Trophoblast cell (in vitro differentiated cells and primary cell): Measurements from ENCODE around the gene DDX49.

ENCODE experiments used
- DNase-seq, 2 donors: peaks; one replicate each; pipeline ENCODE4 v3.0.0-alpha.2; 2016
- H2AFZ ChIP-seq: 2 replicates; pipeline ENCODE4 v1.6.1; 2013; ENCODE audit warnings: low read length, moderate library complexity, mild to moderate bottlenecking; ENCODE audit not compliant: insufficient read depth, poor library complexity
- H2AK5ac ChIP-seq: 2 replicates; pipeline ENCODE4 v1.6.1; 2013; ENCODE audit warnings: mild to moderate bottlenecking, low read length
- H2BK120ac ChIP-seq: 2 replicates; pipeline ENCODE4 v1.6.1; 2013; ENCODE audit warnings: low read length, mild to moderate bottlenecking, moderate library complexity; ENCODE audit not compliant: insufficient read depth, poor library complexity
- H2BK12ac ChIP-seq: 2 replicates; pipeline ENCODE4 v1.6.1; 2013; ENCODE audit warnings: mild to moderate bottlenecking, low read length, moderate library complexity
- H2BK5ac ChIP-seq: 2 replicates; pipeline ENCODE4 v1.6.1; 2013; ENCODE audit warnings: low read length, low read depth, moderate library complexity, mild to moderate bottlenecking; ENCODE audit not compliant: poor library complexity
- H3K14ac ChIP-seq: 2 replicates; pipeline ENCODE4 v1.6.1; 2013; ENCODE audit warnings: mild to moderate bottlenecking, low read length
- H3K18ac ChIP-seq: 2 replicates; pipeline ENCODE4 v1.6.1; 2013; ENCODE audit warnings: mild to moderate bottlenecking, low read length
- H3K23ac ChIP-seq: 2 replicates; pipeline ENCODE4 v1.6.1; 2013; ENCODE audit warnings: low read length
- H3K27ac ChIP-seq: 2 replicates; pipeline ENCODE4 v1.5.1; 2013; ENCODE audit warnings: low read depth, mild to moderate bottlenecking, inconsistent platforms, low read length, moderate library complexity
- H3K27me3 ChIP-seq: 2 replicates; pipeline ENCODE4 v1.6.1; 2013; ENCODE audit warnings: inconsistent platforms, mild to moderate bottlenecking, low read length, moderate library complexity; ENCODE audit not compliant: insufficient read depth
- H3K36me3 ChIP-seq, 2 experiments: 1 replicate in 1 of 2; 2 replicates in 1 of 2; pipeline ENCODE4 v1.6.1; 2013; ENCODE audit warnings: low read length in 2 of 2, mild to moderate bottlenecking in 2 of 2, moderate library complexity in 1 of 2; ENCODE audit not compliant: insufficient read depth in 2 of 2, control insufficient read depth in 1 of 2
- H3K4ac ChIP-seq: 2 replicates; pipeline ENCODE4 v1.6.1; 2013; ENCODE audit warnings: low read depth, mild to moderate bottlenecking, low read length, moderate library complexity
- H3K4me1 ChIP-seq, 2 experiments: 1 replicate in 1 of 2; 2 replicates in 1 of 2; pipeline ENCODE4 v1.6.1; 2013; ENCODE audit warnings: low read length in 2 of 2, mild to moderate bottlenecking in 2 of 2, moderate library complexity in 1 of 2; ENCODE audit not compliant: insufficient read depth in 2 of 2, control insufficient read depth in 1 of 2
- H3K4me2 ChIP-seq: 2 replicates; pipeline ENCODE4 v1.6.1; 2013; ENCODE audit warnings: inconsistent platforms, mild to moderate bottlenecking, low read length, moderate library complexity
- H3K4me3 ChIP-seq: 2 replicates; pipeline ENCODE4 v1.5.1; 2013; ENCODE audit warnings: mild to moderate bottlenecking, low read depth, low read length, inconsistent platforms
- H3K79me1 ChIP-seq: one replicate; pipeline ENCODE4 v1.6.1; 2013; ENCODE audit warnings: low read length
- H3K79me2 ChIP-seq: 2 replicates; pipeline ENCODE4 v1.6.1; 2013; ENCODE audit warnings: low read length, mild to moderate bottlenecking; ENCODE audit not compliant: control insufficient read depth, insufficient read depth, poor library complexity
- H3K9ac ChIP-seq: 2 replicates; pipeline ENCODE4 v1.6.1; 2013; ENCODE audit warnings: mild to moderate bottlenecking, low read length
- H3K9me3 ChIP-seq: 2 replicates; pipeline ENCODE4 v1.6.1; 2013; ENCODE audit warnings: low read depth, mild to moderate bottlenecking, control low read depth, inconsistent platforms, low read length; ENCODE audit not compliant: insufficient read depth
- H4K12ac ChIP-seq: 2 replicates; pipeline ENCODE4 v1.6.1; 2013; ENCODE audit warnings: low read depth, mild to moderate bottlenecking, low read length, moderate library complexity
- H4K8ac ChIP-seq: 2 replicates; pipeline ENCODE4 v1.6.1; 2013; ENCODE audit warnings: low read depth, mild to moderate bottlenecking, low read length, moderate library complexity
- H4K91ac ChIP-seq: one replicate; pipeline ENCODE4 v1.6.1; 2013; ENCODE audit warnings: low read depth, mild to moderate bottlenecking, low read length, moderate library complexity
- WGBS: extraction: QIAGEN DNeasy Blood & Tissue Kit; methylation state at CpG from one replicate; pipeline ENCODE4 v1.1.7; 2013; ENCODE audit warnings: missing lambda C conversion rate; ENCODE audit not compliant: insufficient read length, insufficient coverage; ENCODE audit errors: extremely low coverage; 5-methylcytosine and 5-hydroxymethylcytosine counted together

DDX49 gene

DNA sequence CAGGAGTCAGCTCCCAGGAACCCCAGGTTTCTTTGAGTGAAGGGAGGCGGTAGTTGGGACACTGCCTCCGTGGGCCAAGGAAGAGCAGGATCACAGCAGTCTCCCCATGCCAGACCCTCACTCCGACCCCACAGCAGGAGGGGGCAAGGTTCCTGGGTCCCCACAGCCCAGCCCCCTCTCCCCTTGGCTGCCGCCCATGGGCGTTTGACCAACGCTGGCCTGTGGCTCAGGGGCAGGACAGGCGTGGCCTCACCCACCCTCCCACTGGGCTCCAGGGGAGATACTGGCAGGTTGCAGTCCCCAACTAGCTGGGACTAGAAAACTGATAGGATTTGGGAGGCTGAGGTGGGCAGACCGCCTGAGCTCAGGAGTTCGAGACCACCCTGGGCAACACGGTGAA is 9.5 kb upstream of the DDX49 start:
- no peak overlapping the region for H3K18ac ChIP-seq
- peaks cover 2% of the 10 kb centered on the region for H3K79me2 ChIP-seq
- H2BK120ac ChIP-seq = no peak overlapping the region
- H3K9ac ChIP-seq = no peak overlapping the region
- H4K12ac ChIP-seq = no peak overlapping the region
- H2BK5ac ChIP-seq = no peak overlapping the region
- H3K4ac ChIP-seq = no peak overlapping the region
- H2BK12ac ChIP-seq = no peak overlapping the region
- no peaks in the 10 kb centered on the region for H3K79me1 ChIP-seq
- no peak overlapping the region for H2AFZ ChIP-seq
- no CpG with 5 or more reads among the region's 10 CpGs for WGBS
- no peak overlapping the region for H3K14ac ChIP-seq
- H3K23ac ChIP-seq = no peak overlapping the region
- no peak overlapping the region for H3K4me3 ChIP-seq
- peaks cover 75 to 78% of the 10 kb centered on the region in 2 experiments for H3K36me3 ChIP-seq
- H4K8ac ChIP-seq = no peak overlapping the region
- no peak for DNase-seq
- no peak overlapping the region for H2AK5ac ChIP-seq
- no peak overlapping the region for H3K4me2 ChIP-seq
- H4K91ac ChIP-seq = no peak overlapping the region
- H3K27ac ChIP-seq = no peak overlapping the region
- no peaks in the 10 kb centered on the region for H3K27me3 ChIP-seq
- H3K9me3 ChIP-seq = no peaks in the 10 kb centered on the region
- H3K4me1 ChIP-seq = no peaks in the 10 kb centered on the region

DNA sequence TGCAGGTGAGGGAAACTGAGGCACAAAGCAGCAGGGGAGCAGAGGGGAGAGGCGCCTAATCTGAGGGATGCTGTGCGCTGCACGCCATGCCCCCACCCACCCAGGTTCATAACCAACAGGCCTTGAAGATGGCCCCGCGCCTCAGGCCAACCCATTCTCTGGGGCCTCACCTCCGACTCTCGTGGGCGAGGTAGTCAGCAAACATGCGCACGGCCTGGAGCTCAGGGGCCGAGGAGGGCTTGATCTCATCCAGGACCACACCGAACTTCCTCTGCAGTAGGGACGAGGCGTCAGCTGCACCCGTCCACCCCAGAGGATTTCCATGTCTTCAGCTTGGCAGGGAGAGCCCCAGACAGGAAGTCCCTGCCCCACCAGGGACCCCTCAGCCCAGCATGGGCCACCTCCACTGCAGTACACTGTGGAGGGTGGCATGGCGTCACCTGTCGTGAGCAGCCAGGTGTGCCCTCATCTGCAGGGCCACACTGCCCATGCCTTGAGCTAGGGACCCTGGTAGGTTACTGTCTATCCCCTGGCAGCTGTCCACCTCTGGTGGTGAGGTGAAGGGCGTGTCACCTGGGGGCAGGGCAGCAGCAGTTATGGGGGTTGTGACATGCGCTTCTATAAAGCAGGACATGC is 8.6 kb upstream of the DDX49 start:
- Histone ChIP-seq H3K79me1 (no peaks in the 10 kb centered on the region), H2AK5ac (no peak overlapping the region), H2BK120ac (no peak overlapping the region), H3K4me1 (no peaks in the 10 kb centered on the region), H2BK12ac (no peak overlapping the region), H4K91ac (no peak overlapping the region), H3K23ac (no peak overlapping the region), H3K27ac (no peak overlapping the region), H3K79me2 (peaks cover 2% of the 10 kb centered on the region), H3K14ac (no peak overlapping the region), H3K9ac (peak overlapping the region; percentile 25), H2AFZ (no peak overlapping the region), H4K12ac (no peak overlapping the region), H2BK5ac (no peak overlapping the region), H3K4me2 (no peak overlapping the region), H3K9me3 (no peaks in the 10 kb centered on the region), H4K8ac (no peak overlapping the region), H3K4me3 (no peak overlapping the region), H3K27me3 (no peaks in the 10 kb centered on the region), H3K18ac (no peak overlapping the region), H3K36me3 (peaks cover 73 to 77% of the 10 kb centered on the region in 2 experiments), H3K4ac (no peak overlapping the region)
- WGBS = no CpG with 5 or more reads among the region's 19 CpGs
- no peak for DNase-seq

DNA sequence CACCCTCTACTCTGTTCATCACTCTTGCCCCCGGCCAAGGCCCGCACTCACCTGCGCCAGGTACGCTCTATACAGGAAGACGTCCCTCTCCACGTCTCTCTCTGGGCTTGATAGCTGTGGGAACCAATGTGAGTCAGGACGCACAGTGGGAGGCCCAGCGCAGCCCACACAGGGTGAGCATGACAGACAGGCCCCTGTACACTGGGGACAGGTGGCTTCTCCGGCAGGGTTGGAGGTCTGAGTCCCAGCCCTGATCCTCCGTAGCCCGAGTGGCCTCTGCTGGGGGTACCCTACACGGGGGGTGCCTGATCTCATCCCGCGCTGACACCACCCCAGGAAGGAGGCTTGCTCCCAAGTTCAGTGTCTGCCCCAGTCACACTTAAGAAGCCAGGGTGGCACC is 6.6 kb upstream of the DDX49 start:
- no CpG with 5 or more reads among the region's 14 CpGs for WGBS
- Histone ChIP-seq H3K27me3 (no peaks in the 10 kb centered on the region), H3K36me3 (peaks cover 53 to 57% of the 10 kb centered on the region in 2 experiments), H3K18ac (no peak overlapping the region), H3K4ac (no peak overlapping the region), H4K8ac (no peak overlapping the region), H3K4me1 (no peaks in the 10 kb centered on the region), H2AFZ (no peak overlapping the region), H3K23ac (no peak overlapping the region), H3K14ac (no peak overlapping the region), H3K4me3 (no peak overlapping the region), H4K12ac (no peak overlapping the region), H3K9me3 (no peaks in the 10 kb centered on the region), H4K91ac (no peak overlapping the region), H3K79me1 (no peaks in the 10 kb centered on the region), H3K9ac (no peak overlapping the region), H2BK120ac (no peak overlapping the region), H3K27ac (no peak overlapping the region), H2BK5ac (no peak overlapping the region), H2AK5ac (no peak overlapping the region), H2BK12ac (no peak overlapping the region), H3K4me2 (no peak overlapping the region), H3K79me2 (peaks cover 4% of the 10 kb centered on the region)
- DNase-seq = no peak

DNA sequence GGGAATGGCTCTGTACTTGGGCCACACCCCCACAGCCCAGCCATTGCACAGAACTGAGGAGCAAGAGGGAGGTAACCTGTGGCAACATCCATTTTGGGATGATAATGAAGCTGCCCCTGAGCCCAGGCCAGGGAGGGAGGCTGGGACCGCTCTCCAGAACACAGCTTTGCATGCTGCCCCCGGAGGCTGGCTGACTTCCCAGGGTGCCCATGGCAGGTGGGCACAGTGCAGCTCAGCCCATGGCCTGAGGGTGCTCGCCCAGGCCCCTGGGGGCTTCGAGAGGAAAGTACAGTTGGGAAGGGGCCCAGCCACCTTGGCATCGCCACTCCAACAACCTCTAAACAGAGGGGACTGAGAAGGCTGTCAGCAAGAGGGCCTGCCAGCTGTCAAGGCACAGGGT is 6.0 kb upstream of the DDX49 start:
- Histone ChIP-seq H3K27ac (no peak overlapping the region), H3K4me3 (no peak overlapping the region), H3K9ac (no peak overlapping the region), H4K91ac (no peak overlapping the region), H4K12ac (no peak overlapping the region), H3K14ac (no peak overlapping the region), H2BK5ac (no peak overlapping the region), H3K23ac (no peak overlapping the region), H2AK5ac (no peak overlapping the region), H3K4ac (peak overlapping the region; percentile 12), H2BK120ac (no peak overlapping the region), H3K9me3 (no peaks in the 10 kb centered on the region), H3K36me3 (peaks cover 50 to 55% of the 10 kb centered on the region in 2 experiments), H3K27me3 (no peaks in the 10 kb centered on the region), H3K18ac (peak overlapping the region; percentile 61), H3K79me2 (peaks cover 6% of the 10 kb centered on the region), H3K4me2 (no peak overlapping the region), H2AFZ (no peak overlapping the region), H3K79me1 (no peaks in the 10 kb centered on the region), H3K4me1 (peaks cover 2 to 3% of the 10 kb centered on the region in 2 experiments), H4K8ac (no peak overlapping the region), H2BK12ac (no peak overlapping the region)
- no CpG with 5 or more reads among the region's 5 CpGs for WGBS
- no peak for DNase-seq
